ENCODE results near the gene TXK. TPM values are rescaled to one million over a fixed set of nuclear protein-coding genes. Genes with fewer than 3 reads are reported as not detected.
"Not testable (repeated sequence)": the region's sequence is repeated elsewhere in the genome, so short reads cannot be mapped to it uniquely, and the experiment has no call there.

Gene TXK
- total and polyA plus RNA-seq, 8 donors = 0.15 to 8.3 (median 1.2) TPM; not detected in 1

DNA sequence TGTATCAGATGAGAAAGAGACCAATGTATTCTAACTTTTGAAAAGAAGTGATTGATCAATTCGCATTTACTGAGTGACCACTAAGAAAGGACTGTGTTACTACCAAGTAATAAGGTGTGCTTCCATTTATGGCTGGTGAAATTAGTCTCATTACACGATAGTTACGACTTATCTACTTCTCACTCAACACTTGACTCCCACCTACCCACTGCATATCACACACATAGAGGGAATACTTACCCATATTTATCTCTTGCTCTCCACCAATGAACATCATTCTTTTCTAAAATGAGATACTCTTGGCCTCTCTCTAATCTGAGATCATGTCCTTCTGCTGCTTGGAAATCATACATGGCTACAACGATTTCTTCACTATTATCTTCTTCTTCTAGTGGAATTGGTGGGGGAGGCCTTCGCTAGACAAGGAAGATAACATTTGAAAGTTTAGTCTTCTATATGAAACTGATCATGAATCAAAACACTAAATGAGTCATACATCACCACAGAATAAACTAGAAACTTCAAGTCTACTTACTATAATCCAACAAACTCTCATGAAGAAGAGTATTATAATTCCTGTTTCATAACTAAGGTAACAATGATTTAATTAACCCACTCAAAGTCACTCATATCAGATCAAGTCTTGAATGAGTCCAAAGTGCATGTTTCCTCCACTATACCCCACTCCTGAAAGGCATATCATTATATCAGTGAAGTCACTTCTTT lies 33.7 kb upstream of the TXK start:
- 68 to 81% (median 78%) methylated on average over 5 of the region's 5 CpGs for WGBS, 5 donors
- no peak for DNase-seq
- peaks cover 0 to 22% (median 13%) of the 10 kb centered on the region in 4 donors for H3K36me3 ChIP-seq
- intact Hi-C loops (cut with DNase I; ENCODE audit: low total_unique reads) = no loop called here
- no peak overlapping the region for H3K4me3 ChIP-seq
- H3K27ac ChIP-seq = no peak overlapping the region
- H3K27me3 ChIP-seq = no peaks in the 10 kb centered on the region
- no peaks in the 10 kb centered on the region for H3K9me3 ChIP-seq
- TF ChIP-seq CTCF (IDR thresholded peaks at IDR 0.05) (no peak), EP300 (IDR thresholded peaks at IDR 0.05) (no peak), POLR2AphosphoS5 (IDR thresholded peaks at IDR 0.05) (no peak), POLR2A (IDR thresholded peaks at IDR 0.05) (no peak)
- peaks cover 0 to 8% (median 0%) of the 10 kb centered on the region in 4 donors for H3K4me1 ChIP-seq

GRCh38 chr4:48164561-48164960 lies 30.5 kb upstream of the TXK start:
- H3K27me3 ChIP-seq; H3K4me1 ChIP-seq; H3K27ac ChIP-seq; H3K4me3 ChIP-seq; H3K9me3 ChIP-seq; intact Hi-C loops (cut with DNase I; ENCODE audit: low total_unique reads); DNase-seq: not testable (repeated sequence)
- peaks cover 0 to 22% (median 13%) of the 10 kb centered on the region in 4 donors for H3K36me3 ChIP-seq
- WGBS, 5 donors = 93 to 97% (median 96%) methylated on average over 9 of the region's 9 CpGs

GRCh38 chr4:48163746-48164145 lies 29.7 kb upstream of the TXK start:
- Histone ChIP-seq H3K36me3 (peaks cover 0 to 22% (median 13%) of the 10 kb centered on the region in 4 donors), H3K4me3 (peak overlapping the region in 1 of 4 donors; percentile 7), H3K4me1 (peaks cover 0 to 8% (median 0%) of the 10 kb centered on the region in 4 donors), H3K27me3 (no peaks in the 10 kb centered on the region), H3K27ac (no peak overlapping the region), H3K9me3 (no peaks in the 10 kb centered on the region)
- no peak for TF ChIP-seq POLR2AphosphoS5 (IDR thresholded peaks at IDR 0.05)
- no peak for TF ChIP-seq POLR2A (IDR thresholded peaks at IDR 0.05)
- no peak for TF ChIP-seq EP300 (IDR thresholded peaks at IDR 0.05)
- no peak for TF ChIP-seq CTCF (IDR thresholded peaks at IDR 0.05)
- intact Hi-C loops (cut with DNase I; ENCODE audit: low total_unique reads) = no loop called here
- WGBS, 5 donors = 27 to 52% (median 36%) methylated on average over 1 of the region's 1 CpG
- DNase-seq = no peak

DNA sequence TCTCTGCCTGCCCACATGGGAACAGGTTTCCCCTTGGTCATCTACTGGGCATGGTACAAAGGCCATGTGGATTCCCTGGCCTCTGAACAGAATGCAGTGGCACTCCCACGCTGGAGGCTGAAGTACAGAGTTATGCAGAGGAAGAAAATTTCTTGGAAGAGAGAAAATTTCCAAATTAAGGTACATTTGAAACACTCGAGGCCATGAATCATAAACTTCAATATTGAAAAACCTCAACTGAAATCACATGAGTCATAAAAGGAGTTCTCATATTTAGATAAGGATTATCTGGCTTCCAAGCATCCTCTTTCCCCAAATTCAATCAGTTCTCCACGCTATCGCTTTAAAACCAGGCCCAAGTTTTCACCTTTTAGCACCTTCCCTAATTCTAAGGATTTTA lies 28.1 kb upstream of the TXK start:
- H3K27me3 ChIP-seq = no peaks in the 10 kb centered on the region
- H3K9me3 ChIP-seq = no peaks in the 10 kb centered on the region
- peaks cover 0 to 14% (median 8%) of the 10 kb centered on the region in 4 donors for H3K36me3 ChIP-seq
- no peak overlapping the region for H3K4me3 ChIP-seq
- H3K27ac ChIP-seq = no peak overlapping the region
- intact Hi-C loops (cut with DNase I; ENCODE audit: low total_unique reads) = no loop called here
- TF ChIP-seq POLR2AphosphoS5 (IDR thresholded peaks at IDR 0.05) = no peak
- no peak for TF ChIP-seq POLR2A (IDR thresholded peaks at IDR 0.05)
- no peak for TF ChIP-seq EP300 (IDR thresholded peaks at IDR 0.05)
- no peak for TF ChIP-seq CTCF (IDR thresholded peaks at IDR 0.05)
- no peak for DNase-seq
- 74 to 84% (median 75%) methylated on average over 4 of the region's 4 CpGs for WGBS, 5 donors
- peaks cover 0 to 8% (median 0%) of the 10 kb centered on the region in 4 donors for H3K4me1 ChIP-seq

DNA sequence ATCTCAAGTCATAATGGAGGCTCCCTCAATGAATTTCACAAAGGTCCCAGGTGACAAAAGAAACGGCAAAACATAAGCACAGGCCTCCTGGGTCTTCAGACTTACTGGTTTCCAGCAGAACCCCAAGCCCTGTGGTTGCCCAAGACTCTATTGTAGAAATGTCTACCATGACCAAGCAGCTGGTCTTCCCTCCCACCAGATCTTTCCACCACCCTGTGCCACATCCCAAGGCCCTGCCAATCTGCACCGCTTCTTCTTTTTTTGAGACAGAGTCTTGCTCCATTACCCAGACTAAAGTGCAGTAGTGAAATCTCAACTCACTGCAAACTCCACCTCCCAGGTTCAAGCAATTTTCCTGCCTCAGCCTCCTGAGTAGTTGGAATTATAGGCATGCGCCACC lies 23.2 kb upstream of the TXK start:
- Histone ChIP-seq H3K9me3 (peaks cover 3 to 34% (median 28%) of the 10 kb centered on the region in 4 donors), H3K4me3 (no peak overlapping the region), H3K4me1 (no peaks in the 10 kb centered on the region), H3K27ac (no peak overlapping the region), H3K27me3 (no peaks in the 10 kb centered on the region), H3K36me3 (peaks cover 0 to 36% (median 21%) of the 10 kb centered on the region in 4 donors)
- 67 to 85% (median 78%) methylated on average over 3 of the region's 3 CpGs for WGBS, 5 donors
- no peak for TF ChIP-seq POLR2A (IDR thresholded peaks at IDR 0.05)
- no peak for TF ChIP-seq POLR2AphosphoS5 (IDR thresholded peaks at IDR 0.05)
- no peak for TF ChIP-seq EP300 (IDR thresholded peaks at IDR 0.05)
- no peak for TF ChIP-seq CTCF (IDR thresholded peaks at IDR 0.05)
- no peak for DNase-seq
- intact Hi-C loops (cut with DNase I; ENCODE audit: low total_unique reads) = no loop called here
